ENCODE results near the gene PATL1. TPM values are rescaled to one million over a fixed set of nuclear protein-coding genes. Genes with fewer than 3 reads are reported as not detected.
A peak's percentile ranks its signal among the peaks of the same experiment; 100 is the strongest.
"Not testable (repeated sequence)": the region's sequence is repeated elsewhere in the genome, so short reads cannot be mapped to it uniquely, and the experiment has no call there.

PATL1 gene
- total RNA-seq, 2 experiments from 2014 or later: 56.7 to 56.8 TPM

GRCh38 chr11:59630493-59630892, 38.3 kb downstream of the PATL1 start:
- CTCF ChIA-PET: no interaction called here
- peaks cover 15% of the 10 kb centered on the region for H3K36me3 Mint-ChIP-seq (ENCODE audit: low read depth)
- intact Hi-C loops (cut with micrococcal nuclease): no loop called here
- no peaks in the 10 kb centered on the region for H3K27me3 Mint-ChIP-seq (ENCODE audit: low read depth)
- no peak for DNase-seq
- no peaks in the 10 kb centered on the region for H3K4me1 Mint-ChIP-seq (ENCODE audit: low read depth)
- H3K27ac Mint-ChIP-seq: no peak overlapping the region
- no peak overlapping the region for H3K4me3 Mint-ChIP-seq
- H3K9me3 Mint-ChIP-seq: no peaks in the 10 kb centered on the region

DNA sequence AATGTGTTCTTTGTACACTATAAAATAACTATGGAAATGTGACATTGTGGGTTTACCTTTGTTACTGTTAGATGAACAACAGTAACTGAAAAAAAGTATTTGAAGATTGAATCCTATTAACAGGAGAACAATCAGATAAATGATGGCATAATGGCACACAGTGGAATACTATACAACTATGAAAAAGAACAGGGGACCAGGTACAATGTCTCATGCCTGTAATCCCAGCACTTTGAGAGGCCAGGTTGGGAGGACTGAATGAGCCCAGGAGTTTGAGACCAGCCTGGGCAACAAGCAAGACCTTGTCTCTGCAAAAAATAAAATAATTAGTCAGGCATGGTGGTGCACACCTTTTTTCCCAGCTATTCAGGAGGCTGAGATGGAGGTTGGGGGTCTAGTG, 38.8 kb downstream of the PATL1 start:
- Mint-ChIP-seq H3K27ac (no peak overlapping the region), H3K4me1 (ENCODE audit: low read depth) (no peaks in the 10 kb centered on the region), H3K36me3 (ENCODE audit: low read depth) (peaks cover 14% of the 10 kb centered on the region), H3K27me3 (ENCODE audit: low read depth) (no peaks in the 10 kb centered on the region), H3K4me3 (no peak overlapping the region), H3K9me3 (no peaks in the 10 kb centered on the region)
- DNase-seq: no peak
- intact Hi-C loops (cut with micrococcal nuclease): no loop called here
- CTCF ChIA-PET: interaction anchor here (1.2 kb wide), 1 partner anchor 25 kb away, joined by 4 read pairs; no protein-coding TSS in a partner anchor

- H3K4me1 Mint-ChIP-seq (ENCODE audit: low read depth); H3K36me3 Mint-ChIP-seq (ENCODE audit: low read depth); H3K27ac Mint-ChIP-seq; H3K9me3 Mint-ChIP-seq; H3K27me3 Mint-ChIP-seq (ENCODE audit: low read depth); intact Hi-C loops (cut with micrococcal nuclease); DNase-seq; CTCF ChIA-PET; H3K4me3 Mint-ChIP-seq: not testable (repeated sequence)
Measured at GRCh38 chr11:59626969-59627368, 41.9 kb downstream of the PATL1 start.

GRCh38 chr11:59625703-59626102, 43.1 kb downstream of the PATL1 start:
- intact Hi-C loops (cut with micrococcal nuclease): no loop called here
- no peak overlapping the region for H3K27ac Mint-ChIP-seq
- H3K9me3 Mint-ChIP-seq: no peaks in the 10 kb centered on the region
- DNase-seq: no peak
- H3K36me3 Mint-ChIP-seq (ENCODE audit: low read depth): peaks cover 7% of the 10 kb centered on the region
- no peak overlapping the region for H3K4me3 Mint-ChIP-seq
- H3K27me3 Mint-ChIP-seq (ENCODE audit: low read depth): no peaks in the 10 kb centered on the region
- no peaks in the 10 kb centered on the region for H3K4me1 Mint-ChIP-seq (ENCODE audit: low read depth)
- CTCF ChIA-PET: no interaction called here

DNA sequence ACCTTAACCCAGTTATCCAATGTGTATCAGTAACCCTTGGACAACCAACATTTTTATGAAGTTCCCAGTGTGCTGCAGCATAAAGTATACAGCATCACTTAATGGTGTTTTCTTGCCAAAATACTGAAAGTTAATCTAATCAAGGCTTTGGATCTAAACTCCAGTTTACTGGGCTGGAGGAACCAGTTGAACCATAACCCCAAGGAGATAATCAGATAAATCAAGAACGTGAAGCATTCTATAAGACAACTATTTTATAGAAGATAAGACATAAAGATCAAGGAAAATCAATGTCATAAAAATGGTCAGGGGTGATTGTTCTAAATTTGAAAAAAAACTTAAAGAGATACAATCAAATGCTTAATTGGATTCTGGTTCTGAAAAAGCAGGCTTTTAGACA, 51.0 kb downstream of the PATL1 start:
- Mint-ChIP-seq H3K9me3 (no peaks in the 10 kb centered on the region), H3K27ac (no peak overlapping the region), H3K36me3 (ENCODE audit: low read depth) (peaks cover 3% of the 10 kb centered on the region), H3K4me1 (ENCODE audit: low read depth) (peaks cover 18% of the 10 kb centered on the region), H3K27me3 (ENCODE audit: low read depth) (no peaks in the 10 kb centered on the region), H3K4me3 (no peak overlapping the region)
- no peak for DNase-seq
- CTCF ChIA-PET: no interaction called here
- intact Hi-C loops (cut with micrococcal nuclease): loop anchor here (5.0 to 10.0 kb wide), 3 partner anchors 513 to 1544 kb away; partner anchors contain the start of genes FAM111B, PRPF19 and VPS37C

GRCh38 chr11:59616396-59616982, 52.3 kb downstream of the PATL1 start:
- Mint-ChIP-seq H3K27me3 (ENCODE audit: low read depth) (no peaks in the 10 kb centered on the region), H3K27ac (peak overlapping the region; percentile 86), H3K4me3 (peak overlapping the region; percentile 70), H3K36me3 (ENCODE audit: low read depth) (peaks cover 3% of the 10 kb centered on the region), H3K9me3 (no peaks in the 10 kb centered on the region), H3K4me1 (ENCODE audit: low read depth) (peaks cover 32% of the 10 kb centered on the region)
- intact Hi-C loops (cut with micrococcal nuclease): loop anchor here (1.0 to 10.0 kb wide), 10 partner anchors 53 to 1546 kb away; partner anchors contain the start of genes FAM111B, PATL1, PRPF19 and VPS37C
- CTCF ChIA-PET: interaction anchor here (0.6 to 0.8 kb wide), 4 partner anchors 15 to 1289 kb away, joined by 3 to 5 read pairs (median 3); no protein-coding TSS in a partner anchor
- no peak for DNase-seq

DNA sequence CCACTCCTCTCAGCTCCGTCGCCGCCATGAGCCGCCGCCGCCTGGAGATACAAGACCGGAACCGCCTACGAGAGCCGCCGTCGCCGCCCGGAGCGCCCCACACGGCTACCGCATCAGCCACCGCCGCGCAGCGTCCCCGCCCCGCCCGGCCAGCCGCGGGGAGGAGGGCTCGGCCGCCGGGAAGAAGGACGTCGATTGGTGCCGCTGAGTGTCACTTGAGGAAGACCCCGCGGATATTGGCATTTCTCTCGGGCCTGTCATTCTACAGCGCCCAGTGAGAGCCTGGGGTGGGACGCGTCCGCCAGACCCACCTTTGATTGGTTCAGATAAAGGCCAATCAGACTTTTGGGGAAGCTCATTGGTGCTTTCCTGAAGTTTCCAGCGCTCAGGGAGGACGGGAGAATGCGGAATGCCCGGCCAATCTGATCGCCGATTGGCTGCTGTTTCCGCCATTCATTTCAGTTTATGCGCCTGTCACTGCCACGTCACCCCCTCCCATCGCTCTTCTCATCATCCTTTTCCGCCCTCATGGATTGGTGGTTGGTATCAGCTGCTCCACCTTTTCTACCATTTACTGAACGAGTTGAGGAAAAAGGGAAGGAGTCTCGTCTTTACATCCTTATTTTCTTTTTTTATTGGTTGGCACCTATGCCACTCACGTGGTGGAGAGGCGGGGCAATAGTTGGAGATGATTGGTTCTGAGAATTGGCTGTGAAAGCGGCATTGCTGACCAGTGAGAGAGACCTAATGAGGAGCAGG, 53.0 kb downstream of the PATL1 start, which contains the start of gene OSBP:
OSBP (minus strand) TSS at position 138 of the 759 bp plus-strand sequence; CDS start at position 28, 110 bp downstream.
- Mint-ChIP-seq H3K9me3 (no peaks in the 10 kb centered on the region), H3K4me3 (peak within 1 kb of the TSS; percentile 81), H3K27me3 (ENCODE audit: low read depth) (no peaks in the 10 kb centered on the region), H3K4me1 (ENCODE audit: low read depth) (peaks cover 35% of the 10 kb centered on the region), H3K36me3 (ENCODE audit: low read depth) (peaks cover 3% of the 10 kb centered on the region), H3K27ac (peak within 1 kb of the TSS; percentile 86)
- intact Hi-C loops (cut with micrococcal nuclease): loop anchor here (1.0 to 10.0 kb wide), 12 partner anchors 50 to 1546 kb away; partner anchors contain the start of genes FAM111B, MRPL16, PATL1 and PRPF19
- peak; percentile 99 for DNase-seq
- CTCF ChIA-PET: interaction anchor here (0.6 to 0.8 kb wide), 3 partner anchors 27 to 1289 kb away, joined by 3 to 5 read pairs (median 3); no protein-coding TSS in a partner anchor

GRCh38 chr11:59615120-59615636, 53.7 kb downstream of the PATL1 start:
- Mint-ChIP-seq H3K9me3 (no peaks in the 10 kb centered on the region), H3K27me3 (ENCODE audit: low read depth) (no peaks in the 10 kb centered on the region), H3K36me3 (ENCODE audit: low read depth) (peaks cover 6% of the 10 kb centered on the region), H3K4me3 (peak overlapping the region; percentile 81), H3K27ac (peak overlapping the region; percentile 77), H3K4me1 (ENCODE audit: low read depth) (peaks cover 41% of the 10 kb centered on the region)
- peak; percentile 62 for DNase-seq
- CTCF ChIA-PET: interaction anchor here (1.0 kb wide), 1 partner anchor 68 kb away, joined by 3 read pairs; no protein-coding TSS in a partner anchor
- intact Hi-C loops (cut with micrococcal nuclease): loop anchor here (1.0 to 10.0 kb wide), 5 partner anchors 49 to 1547 kb away; partner anchors contain the start of genes FAM111B, MRPL16, PRPF19 and VPS37C

DNA sequence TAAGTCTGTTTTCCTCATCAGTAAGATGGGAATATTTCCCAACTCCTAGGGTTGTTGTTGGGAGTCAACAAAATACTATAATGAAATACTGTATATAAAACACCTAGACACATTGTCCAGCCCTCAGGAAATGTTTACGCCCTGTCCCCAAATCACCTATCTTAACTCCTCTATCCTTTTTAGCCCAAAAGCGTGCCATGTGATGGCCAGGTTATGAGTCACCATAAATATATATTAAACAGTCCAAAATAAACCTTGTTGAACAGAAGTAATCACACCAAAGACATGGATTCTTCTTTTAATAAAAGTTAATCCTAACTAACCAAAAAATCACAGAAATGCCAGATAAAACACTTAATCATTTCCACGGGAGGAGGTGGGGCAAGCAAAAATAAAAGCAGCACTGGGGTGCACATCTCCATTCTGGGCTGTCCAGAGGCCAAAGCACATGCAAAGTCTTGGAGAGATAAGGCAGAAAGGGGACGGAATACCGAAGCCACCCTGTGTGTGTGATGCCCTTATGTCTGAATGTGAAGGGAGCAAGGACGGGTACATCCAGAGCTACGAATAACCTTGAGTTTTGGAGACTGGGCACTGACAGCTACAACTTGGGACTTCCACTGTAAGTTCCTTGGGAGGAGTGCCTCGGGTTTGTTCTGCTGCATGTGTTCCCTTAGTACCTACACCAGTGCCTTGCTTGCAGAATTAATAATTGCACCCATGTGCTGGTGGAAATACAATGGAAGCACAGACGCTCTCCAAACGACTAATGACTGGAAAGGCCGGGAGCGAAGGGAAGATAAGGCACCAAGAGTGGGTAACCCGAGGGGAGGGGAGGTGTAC, 54.3 kb downstream of the PATL1 start:
- no peaks in the 10 kb centered on the region for H3K9me3 Mint-ChIP-seq
- CTCF ChIA-PET: interaction anchor here (1.0 kb wide), 1 partner anchor 68 kb away, joined by 3 read pairs; no protein-coding TSS in a partner anchor
- H3K4me1 Mint-ChIP-seq (ENCODE audit: low read depth): peaks cover 44% of the 10 kb centered on the region
- no peaks in the 10 kb centered on the region for H3K27me3 Mint-ChIP-seq (ENCODE audit: low read depth)
- peak overlapping the region; percentile 81 for H3K4me3 Mint-ChIP-seq
- peaks cover 9% of the 10 kb centered on the region for H3K36me3 Mint-ChIP-seq (ENCODE audit: low read depth)
- intact Hi-C loops (cut with micrococcal nuclease): loop anchor here (1.0 to 10.0 kb wide), 5 partner anchors 48 to 1548 kb away; partner anchors contain the start of genes FAM111B, MRPL16, PRPF19 and VPS37C
- no peak for DNase-seq
- H3K27ac Mint-ChIP-seq: peak overlapping the region; percentile 77

GRCh38 chr11:59611570-59612565, 57.0 kb downstream of the PATL1 start:
- Mint-ChIP-seq H3K36me3 (ENCODE audit: low read depth) (peaks cover 23% of the 10 kb centered on the region), H3K27me3 (ENCODE audit: low read depth) (no peaks in the 10 kb centered on the region), H3K4me1 (ENCODE audit: low read depth) (peaks cover 48% of the 10 kb centered on the region), H3K4me3 (no peak overlapping the region), H3K9me3 (no peaks in the 10 kb centered on the region), H3K27ac (no peak overlapping the region)
- intact Hi-C loops (cut with micrococcal nuclease): loop anchor here (10.0 kb wide), 1 partner anchor 507 kb away; the partner anchor contains the start of gene FAM111B
- CTCF ChIA-PET: interaction anchor here (0.5 to 1.0 kb wide), 3 partner anchors 13 to 405 kb away, joined by 3 to 5 read pairs (median 3); no protein-coding TSS in a partner anchor
- no peak for DNase-seq

Measured in activated naive CD4-positive, alpha-beta T cell treated with anti-CD3 and anti-CD28 coated beads for 36 hours (primary cell).